ENCODE measurements around the gene BNC2. TPM values are rescaled to one million over a fixed set of nuclear protein-coding genes. Genes with fewer than 3 reads are reported as not detected.

Gene BNC2
- total RNA-seq, 1 experiment from 2014 or later, result 2.9 TPM

DNA sequence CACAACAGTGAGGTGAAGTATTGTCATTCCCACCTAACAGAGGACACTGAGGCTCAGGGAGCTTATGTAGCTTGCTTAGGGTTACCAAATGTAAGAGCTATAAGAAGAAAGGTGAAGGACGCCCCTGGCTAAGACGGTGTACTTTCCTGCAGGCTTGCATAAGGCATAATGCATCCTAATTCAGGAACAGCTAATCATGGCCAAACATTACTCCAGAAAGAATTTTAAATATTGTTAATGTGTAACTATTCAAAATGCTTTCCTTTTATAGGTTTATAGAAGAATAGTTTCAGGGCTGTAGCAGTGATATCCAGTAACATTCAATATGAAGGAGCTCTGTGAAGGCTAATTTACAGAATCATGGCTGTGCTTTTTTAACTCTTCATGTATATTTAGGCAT, 479.1 kb downstream of the BNC2 start:
- no peak overlapping the region for H3K4me3 ChIP-seq
- no TSS peak for BruUV-seq (replicated peaks)
- no peaks in the 10 kb centered on the region for H3F3A ChIP-seq (ENCODE audit: insufficient read depth, low read depth)
- H3K9me3 ChIP-seq (ENCODE audit: insufficient read depth, low read depth), result no peaks in the 10 kb centered on the region
- H2AFZ ChIP-seq, result no peak overlapping the region
- no peak overlapping the region for H3K4me2 ChIP-seq
- H3K79me2 ChIP-seq (ENCODE audit: low read depth), result no peaks in the 10 kb centered on the region
- H4K20me1 ChIP-seq (ENCODE audit: insufficient read depth), result no peaks in the 10 kb centered on the region
- no peak for DNase-seq
- ChIA-PET POLR2A (ENCODE audit: unreplicated experiment) (no interaction called here), CTCF (no interaction called here)
- no peak overlapping the region for H3K27ac ChIP-seq
- intact Hi-C loops (cut with micrococcal nuclease; ENCODE audit: unreplicated experiment), result no loop called here
- TF ChIP-seq, protein P1, sequence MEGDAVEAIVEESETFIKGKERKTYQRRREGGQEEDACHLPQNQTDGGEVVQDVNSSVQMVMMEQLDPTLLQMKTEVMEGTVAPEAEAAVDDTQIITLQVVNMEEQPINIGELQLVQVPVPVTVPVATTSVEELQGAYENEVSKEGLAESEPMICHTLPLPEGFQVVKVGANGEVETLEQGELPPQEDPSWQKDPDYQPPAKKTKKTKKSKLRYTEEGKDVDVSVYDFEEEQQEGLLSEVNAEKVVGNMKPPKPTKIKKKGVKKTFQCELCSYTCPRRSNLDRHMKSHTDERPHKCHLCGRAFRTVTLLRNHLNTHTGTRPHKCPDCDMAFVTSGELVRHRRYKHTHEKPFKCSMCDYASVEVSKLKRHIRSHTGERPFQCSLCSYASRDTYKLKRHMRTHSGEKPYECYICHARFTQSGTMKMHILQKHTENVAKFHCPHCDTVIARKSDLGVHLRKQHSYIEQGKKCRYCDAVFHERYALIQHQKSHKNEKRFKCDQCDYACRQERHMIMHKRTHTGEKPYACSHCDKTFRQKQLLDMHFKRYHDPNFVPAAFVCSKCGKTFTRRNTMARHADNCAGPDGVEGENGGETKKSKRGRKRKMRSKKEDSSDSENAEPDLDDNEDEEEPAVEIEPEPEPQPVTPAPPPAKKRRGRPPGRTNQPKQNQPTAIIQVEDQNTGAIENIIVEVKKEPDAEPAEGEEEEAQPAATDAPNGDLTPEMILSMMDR (conservative IDR thresholded peaks at IDR 0.05), result no peak
- no peak for TF ChIP-seq EZH2 (IDR thresholded peaks at IDR 0.05; ENCODE audit: low read depth)
- peaks cover under 1% of the 10 kb centered on the region; the same call in 1 of the 2 replicates for H3K4me1 ChIP-seq (replicated peaks; ENCODE audit: insufficient read depth)
- H3K27me3 ChIP-seq (ENCODE audit: insufficient read depth, low read depth), result no peaks in the 10 kb centered on the region
- H3K9me2 ChIP-seq (ENCODE audit: insufficient read depth), result no peaks in the 10 kb centered on the region
- H3K36me3 ChIP-seq (ENCODE audit: low read depth), result no peaks in the 10 kb centered on the region

GRCh38 chr9:16387382-16387781, 483.1 kb downstream of the BNC2 start:
- TF ChIP-seq, protein P1 (conservative IDR thresholded peaks at IDR 0.05), result no peak
- no peak for TF ChIP-seq EZH2 (IDR thresholded peaks at IDR 0.05; ENCODE audit: low read depth)
- intact Hi-C loops (cut with micrococcal nuclease; ENCODE audit: unreplicated experiment), result no loop called here
- no peaks in the 10 kb centered on the region for H3K9me2 ChIP-seq (ENCODE audit: insufficient read depth)
- no peaks in the 10 kb centered on the region for H3K79me2 ChIP-seq (ENCODE audit: low read depth)
- H4K20me1 ChIP-seq (ENCODE audit: insufficient read depth), result no peaks in the 10 kb centered on the region
- no peak overlapping the region for H3K4me3 ChIP-seq
- BruUV-seq (replicated peaks), result no TSS peak
- H2AFZ ChIP-seq, result no peak overlapping the region
- DNase-seq, result no peak
- H3K4me2 ChIP-seq, result no peak overlapping the region
- H3F3A ChIP-seq (ENCODE audit: insufficient read depth, low read depth), result no peaks in the 10 kb centered on the region
- ChIA-PET POLR2A (ENCODE audit: unreplicated experiment) (no interaction called here), CTCF (no interaction called here)
- no peaks in the 10 kb centered on the region for H3K27me3 ChIP-seq (ENCODE audit: insufficient read depth, low read depth)
- no peak overlapping the region for H3K27ac ChIP-seq
- peaks cover 15% of the 10 kb centered on the region for H3K4me1 ChIP-seq (replicated peaks; ENCODE audit: insufficient read depth)
- no peaks in the 10 kb centered on the region for H3K9me3 ChIP-seq (ENCODE audit: insufficient read depth, low read depth)
- no peaks in the 10 kb centered on the region for H3K36me3 ChIP-seq (ENCODE audit: low read depth)

DNA sequence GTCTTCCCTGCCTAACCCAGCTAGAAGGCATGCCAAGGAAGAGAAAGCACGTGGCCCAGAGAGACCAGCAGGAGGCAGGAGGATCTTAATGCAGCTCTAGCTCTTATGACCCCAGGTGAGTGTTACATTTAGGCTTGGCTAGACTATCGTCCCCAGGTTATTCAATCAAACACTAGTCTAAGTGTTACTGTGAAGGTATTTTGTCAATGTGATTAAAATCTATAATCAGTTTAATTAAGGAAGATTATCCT, 483.7 kb downstream of the BNC2 start:
- BruUV-seq (replicated peaks), result no TSS peak
- H3K4me2 ChIP-seq, result no peak overlapping the region
- ChIA-PET POLR2A (ENCODE audit: unreplicated experiment) (no interaction called here), CTCF (no interaction called here)
- intact Hi-C loops (cut with micrococcal nuclease; ENCODE audit: unreplicated experiment), result no loop called here
- no peak for DNase-seq
- H4K20me1 ChIP-seq (ENCODE audit: insufficient read depth), result no peaks in the 10 kb centered on the region
- no peaks in the 10 kb centered on the region for H3K27me3 ChIP-seq (ENCODE audit: insufficient read depth, low read depth)
- TF ChIP-seq, protein P1 (conservative IDR thresholded peaks at IDR 0.05), result no peak
- no peak for TF ChIP-seq EZH2 (IDR thresholded peaks at IDR 0.05; ENCODE audit: low read depth)
- H3K9me3 ChIP-seq (ENCODE audit: insufficient read depth, low read depth), result no peaks in the 10 kb centered on the region
- no peak overlapping the region for H2AFZ ChIP-seq
- no peaks in the 10 kb centered on the region for H3K36me3 ChIP-seq (ENCODE audit: low read depth)
- H3K4me3 ChIP-seq, result no peak overlapping the region
- H3K27ac ChIP-seq, result no peak overlapping the region
- H3K9me2 ChIP-seq (ENCODE audit: insufficient read depth), result no peaks in the 10 kb centered on the region
- no peaks in the 10 kb centered on the region for H3K79me2 ChIP-seq (ENCODE audit: low read depth)
- no peaks in the 10 kb centered on the region for H3F3A ChIP-seq (ENCODE audit: insufficient read depth, low read depth)
- peaks cover 15% of the 10 kb centered on the region for H3K4me1 ChIP-seq (replicated peaks; ENCODE audit: insufficient read depth)

Measured in PC-9 (cell line).